Suppressor macrophage treated with lipopolysaccharide for 1 hour (primary cell): ENCODE measurements around the gene HECTD3.
"Not testable (repeated sequence)": the region's sequence is repeated elsewhere in the genome, so short reads cannot be mapped to it uniquely, and the experiment has no call there.

Source experiments
- DNase-seq, 3 donors: peaks; one replicate each; pipeline ENCODE4 v3.0.0-alpha.2; 2020 to 2022

HECTD3 gene

DNA sequence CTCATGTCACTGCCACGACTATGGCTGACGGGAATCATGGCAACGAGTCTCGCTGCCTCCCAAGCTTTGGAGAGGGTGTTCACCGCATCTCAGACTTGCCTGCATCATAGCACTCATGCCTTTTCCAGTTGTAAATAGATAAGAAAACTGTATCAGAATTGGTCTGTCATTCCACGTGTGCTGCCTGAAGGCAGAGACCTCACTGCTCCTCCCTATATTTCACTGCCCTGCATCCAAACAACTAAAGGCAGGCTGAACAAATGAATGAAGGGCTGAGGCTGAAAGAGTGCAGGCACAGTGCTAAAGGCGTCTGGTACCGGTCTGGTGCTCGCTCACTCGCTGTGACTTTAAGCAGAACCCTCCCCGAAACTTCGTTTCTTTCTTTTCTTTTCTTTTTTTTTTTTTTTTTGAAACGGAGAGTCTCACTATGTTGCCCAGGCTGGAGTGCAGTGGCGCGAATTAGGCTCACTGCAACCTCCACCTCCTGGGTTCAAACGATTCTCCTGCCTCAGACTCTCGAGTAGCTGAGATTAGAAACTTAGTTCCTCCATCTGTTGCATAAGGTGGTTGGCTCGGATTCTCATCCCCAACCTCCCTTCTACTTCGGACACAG is 25.3 kb downstream of the HECTD3 start:
- DNase-seq = peak in 1 of 3 donors; percentile 7

DNA sequence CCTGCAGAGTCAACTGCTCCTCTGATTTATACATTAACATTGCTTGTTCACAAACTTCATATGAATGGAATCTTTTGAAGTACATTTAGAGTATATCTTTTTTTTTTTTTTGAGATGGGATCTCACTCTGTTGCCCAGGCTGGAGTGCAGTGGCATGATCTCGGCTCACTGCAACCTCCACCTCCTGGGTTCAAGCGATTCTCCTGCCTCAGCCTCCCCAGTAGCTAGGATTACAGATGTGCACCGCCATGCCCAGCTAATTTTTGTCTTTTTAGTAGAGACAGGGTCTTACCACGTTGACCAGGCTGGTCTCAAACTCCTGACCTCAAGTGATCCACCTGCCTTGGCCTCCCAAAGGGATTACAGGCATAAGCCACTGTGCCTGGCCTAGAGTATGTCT is 33.8 kb downstream of the HECTD3 start:
- DNase-seq = not testable (repeated sequence)

DNA sequence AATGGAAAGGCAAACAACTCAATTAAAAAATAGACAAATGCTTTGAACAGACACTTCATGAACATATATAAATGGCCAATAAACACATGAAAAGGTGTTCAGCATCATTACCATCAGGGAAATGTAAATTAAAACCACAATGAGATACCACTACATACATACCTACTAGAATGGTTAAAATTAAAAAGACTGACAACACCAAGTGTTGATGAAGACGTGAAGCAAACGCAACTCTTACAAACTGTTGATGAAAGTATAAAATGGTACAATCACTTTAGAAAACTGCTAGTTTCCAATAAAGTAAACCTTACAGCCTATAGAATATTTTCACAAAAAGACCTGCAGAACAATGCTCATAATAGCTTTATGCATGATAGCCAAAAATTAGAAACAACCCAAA is 34.9 kb downstream of the HECTD3 start:
- DNase-seq = no peak

DNA sequence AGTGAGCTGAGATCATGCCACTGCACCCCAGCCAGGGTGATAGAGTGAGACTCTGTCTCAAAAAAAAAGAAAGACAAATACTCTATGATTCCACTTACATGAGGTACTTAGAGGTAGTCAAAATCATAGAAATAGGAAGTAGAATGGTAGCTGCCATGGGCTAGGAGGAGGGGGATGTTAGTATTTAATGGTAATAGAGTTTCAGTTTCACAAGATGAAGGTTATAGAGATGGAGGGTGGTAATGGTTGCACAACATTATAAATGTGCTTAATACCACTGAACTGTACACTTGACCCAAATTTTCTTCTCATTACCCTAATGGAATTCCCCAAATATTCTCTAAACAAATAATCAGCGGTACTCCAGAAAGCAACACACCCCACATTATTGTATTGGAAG is 37.5 kb downstream of the HECTD3 start:
- DNase-seq = peak in 1 of 3 donors; percentile 3

DNA sequence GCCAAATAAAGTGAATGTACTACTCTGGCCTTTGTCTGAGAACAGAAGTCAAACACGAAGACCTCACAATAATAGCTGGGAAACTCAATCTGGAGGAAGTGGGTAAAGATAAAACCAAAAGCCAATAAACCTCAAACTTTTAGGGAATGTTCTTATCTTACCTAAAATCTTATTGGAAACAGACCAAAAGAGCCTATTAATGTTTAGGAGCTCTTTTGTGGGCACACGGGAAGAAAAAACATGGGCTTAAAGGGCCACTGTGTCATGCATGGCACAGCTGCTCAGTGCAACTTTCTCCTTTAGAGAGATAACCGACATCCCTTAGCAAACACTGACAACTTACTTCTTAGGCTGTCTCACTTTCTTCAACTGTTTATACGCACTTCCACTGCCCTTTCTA is 40.8 kb downstream of the HECTD3 start:
- no peak for DNase-seq

DNA sequence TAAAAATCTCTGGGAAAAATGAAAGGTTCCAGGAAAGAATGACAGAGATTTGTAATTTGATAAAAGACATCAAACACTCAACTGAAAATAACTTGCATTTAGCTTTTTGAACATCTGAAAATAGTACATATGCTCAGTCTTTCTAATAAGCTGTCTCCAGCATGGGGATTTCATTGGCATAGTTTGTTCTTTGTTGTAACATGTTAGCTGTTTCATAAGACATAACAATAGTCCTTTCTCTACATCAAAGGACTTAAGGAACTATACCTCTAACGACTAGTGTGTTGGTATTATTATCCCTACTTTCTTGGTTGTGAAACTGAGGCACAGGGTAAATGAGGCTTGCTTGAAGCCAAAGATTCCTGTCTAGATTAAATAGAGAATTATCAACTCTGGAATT is 46.7 kb downstream of the HECTD3 start:
- DNase-seq = no peak

DNA sequence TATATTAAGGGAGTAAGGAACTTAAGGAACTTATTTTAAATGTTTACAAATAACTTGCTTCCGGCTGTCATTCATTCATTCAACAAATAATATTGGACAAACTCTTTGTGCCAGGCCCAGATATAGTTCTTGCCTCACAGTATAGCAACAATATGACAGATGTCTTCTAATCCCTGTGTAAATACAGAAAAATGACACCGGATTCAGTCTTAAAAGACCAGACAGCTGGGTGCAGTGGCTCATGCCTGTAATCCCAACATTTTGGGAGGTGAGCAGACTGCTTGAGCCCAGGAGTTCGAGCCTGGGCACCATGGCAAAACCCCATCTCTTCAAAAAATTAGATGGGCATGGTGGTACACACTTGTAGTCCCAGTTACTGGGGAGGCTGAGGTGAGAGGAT is 48.4 kb downstream of the HECTD3 start:
- DNase-seq = no peak

DNA sequence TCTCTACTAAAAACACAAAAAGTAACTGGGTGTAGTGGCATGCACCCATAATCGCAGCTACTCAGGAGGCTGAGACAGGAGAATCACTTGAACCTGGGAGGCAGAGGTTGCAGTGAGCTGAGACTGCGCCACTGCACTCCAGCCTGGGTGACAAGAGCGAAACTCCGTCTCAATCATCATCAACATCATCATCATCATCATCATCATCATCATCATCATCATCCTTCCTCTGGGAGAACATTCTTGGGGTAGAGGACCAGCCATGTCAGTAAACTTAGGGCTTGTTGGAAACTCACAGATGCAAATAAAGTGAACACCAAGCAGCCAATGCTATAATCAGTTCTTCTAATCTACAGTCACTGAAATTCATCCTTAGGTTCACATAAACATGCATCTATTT is 49.1 kb downstream of the HECTD3 start:
- not testable (repeated sequence) for DNase-seq

DNA sequence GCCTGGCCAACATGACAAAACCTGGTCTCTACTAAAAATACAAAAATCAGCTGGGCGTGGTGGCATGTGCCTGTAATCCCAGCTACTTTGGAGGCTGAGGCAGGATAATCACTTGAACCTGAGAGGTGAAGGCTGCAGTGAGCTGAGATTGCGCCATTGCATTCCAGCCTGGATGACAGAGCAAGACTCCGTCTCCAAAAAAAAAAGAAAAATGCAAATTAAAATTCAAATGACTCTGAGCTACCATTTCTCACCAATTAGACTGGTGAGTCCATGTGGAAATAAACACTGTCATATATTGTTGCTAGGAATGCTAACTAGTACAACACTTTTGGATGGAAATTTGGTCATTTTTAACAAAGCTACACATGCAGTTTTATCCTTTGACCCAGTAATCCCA is 53.6 kb downstream of the HECTD3 start:
- DNase-seq = not testable (repeated sequence)

DNA sequence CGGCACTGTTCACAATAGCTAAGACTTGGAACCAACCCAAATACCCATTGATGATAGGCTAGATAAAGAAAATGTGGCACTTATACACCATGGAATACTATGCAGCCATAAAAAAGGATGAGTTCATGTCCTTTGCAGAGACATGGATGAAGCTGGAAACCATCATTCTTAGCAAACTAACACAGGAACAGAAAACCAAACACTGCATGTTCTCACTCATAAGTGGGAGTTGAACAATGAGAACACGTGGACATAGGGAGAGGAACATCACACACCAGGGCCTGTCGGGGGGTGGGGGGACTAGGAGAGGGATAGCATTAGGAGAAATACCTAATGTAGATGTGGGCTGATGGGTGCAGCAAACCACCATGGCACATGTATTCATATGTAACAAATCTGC is 55.0 kb downstream of the HECTD3 start:
- DNase-seq = not testable (repeated sequence)
